Effector memory CD4-positive, alpha-beta T cell (primary cell): ENCODE data around the gene RIMS1.
"Not testable (repeated sequence)": the region's sequence is repeated elsewhere in the genome, so short reads cannot be mapped to it uniquely, and the experiment has no call there.

Source experiments
- DNase-seq, 3 donors: peaks; one replicate each; pipeline ENCODE4 v3.0.0-alpha.2; 2020
- H3K27ac ChIP-seq: 2 replicates; pipeline ENCODE4 v1.7.0; 2013; ENCODE audit warnings: mild to moderate bottlenecking, low read length, moderate library complexity; ENCODE audit not compliant: insufficient read depth, poor library complexity, severe bottlenecking
- H3K27me3 ChIP-seq: replicated peaks from 2 replicates; pipeline ENCODE4 v1.7.0; 2013; ENCODE audit warnings: mild to moderate bottlenecking, low read length; ENCODE audit not compliant: insufficient read depth, control insufficient read depth, poor library complexity, severe bottlenecking
- H3K36me3 ChIP-seq: 2 replicates; pipeline ENCODE4 v1.7.0; 2013; ENCODE audit warnings: mild to moderate bottlenecking, low read length, moderate library complexity; ENCODE audit not compliant: control insufficient read depth, insufficient read depth
- H3K4me1 ChIP-seq: 2 replicates; pipeline ENCODE4 v1.7.0; 2013; ENCODE audit warnings: low read length, mild to moderate bottlenecking; ENCODE audit not compliant: control insufficient read depth, insufficient read depth, poor library complexity, severe bottlenecking
- H3K4me3 ChIP-seq: 2 replicates; pipeline ENCODE4 v1.7.0; 2013; ENCODE audit warnings: low read length, low read depth, mild to moderate bottlenecking; ENCODE audit not compliant: insufficient read depth, poor library complexity, severe bottlenecking
- H3K9me3 ChIP-seq: 2 replicates; pipeline ENCODE4 v1.7.0; 2013; ENCODE audit warnings: mild to moderate bottlenecking, low read length, moderate library complexity; ENCODE audit not compliant: control insufficient read depth

The RIMS1 gene

DNA sequence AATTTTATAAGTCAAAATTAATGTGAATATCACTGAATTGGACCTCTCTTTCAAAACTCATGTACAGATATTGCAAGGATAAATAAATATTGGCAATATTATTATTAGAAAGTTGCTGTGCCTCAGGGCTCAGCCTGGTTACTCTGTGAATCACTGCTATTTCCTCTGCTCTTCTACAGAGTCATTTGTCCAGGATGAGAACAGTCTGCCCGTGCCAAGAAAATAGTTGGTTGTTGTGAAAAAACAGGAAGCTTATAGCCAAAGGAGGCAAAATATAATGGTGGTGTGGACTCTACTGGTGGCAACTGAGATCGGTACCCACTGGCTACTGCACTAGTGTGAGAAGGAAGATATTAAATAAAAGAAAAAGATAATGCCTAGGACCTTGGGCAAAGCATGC lies 93.6 kb downstream of the RIMS1 start:
- Histone ChIP-seq H3K36me3 (no peaks in the 10 kb centered on the region), H3K27ac (no peak overlapping the region), H3K4me1 (no peaks in the 10 kb centered on the region), H3K4me3 (no peak overlapping the region), H3K27me3 (no peaks in the 10 kb centered on the region), H3K9me3 (no peaks in the 10 kb centered on the region)
- DNase-seq = no peak

DNA sequence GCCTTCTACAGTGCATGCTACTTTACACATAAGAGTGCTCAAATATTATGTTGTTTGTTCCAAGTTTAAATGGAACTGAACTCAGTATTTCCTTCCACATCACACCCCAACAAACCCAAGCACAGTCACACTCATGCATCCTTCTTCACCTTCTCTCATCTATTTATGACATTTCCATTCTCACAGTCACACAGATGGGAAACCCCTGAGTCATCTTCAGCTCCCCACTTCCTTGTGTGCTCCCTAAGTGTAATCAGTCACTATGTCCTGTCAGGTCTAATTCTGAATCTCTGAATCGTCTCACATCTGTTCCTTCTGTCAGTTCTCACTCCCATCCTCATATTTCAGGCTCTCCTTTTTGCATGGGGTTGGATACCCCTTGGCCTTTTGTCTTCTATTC lies 96.0 kb downstream of the RIMS1 start:
- H3K4me3 ChIP-seq = no peak overlapping the region
- DNase-seq = no peak

DNA sequence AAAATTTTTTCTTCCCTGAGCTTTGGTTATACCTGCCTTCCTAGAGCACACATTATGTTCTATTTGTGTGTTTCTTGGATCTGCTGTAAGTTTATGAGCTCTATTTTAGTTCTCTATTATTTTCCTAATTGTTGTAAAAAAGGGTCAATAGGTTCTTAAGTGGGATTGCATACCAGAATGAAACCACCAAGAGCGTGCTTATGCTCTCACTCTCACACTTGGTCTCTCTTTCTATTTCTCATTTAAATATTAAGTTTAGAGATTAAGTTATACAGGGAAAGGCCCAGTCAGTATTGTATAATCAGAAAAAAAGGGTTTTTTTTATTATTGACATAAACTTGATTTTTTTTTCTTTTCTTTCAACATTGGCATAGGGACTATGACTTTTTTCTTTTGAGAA lies 96.8 kb downstream of the RIMS1 start:
- H3K4me3 ChIP-seq = no peak overlapping the region
- no peaks in the 10 kb centered on the region for H3K36me3 ChIP-seq
- no peaks in the 10 kb centered on the region for H3K9me3 ChIP-seq
- H3K27me3 ChIP-seq = no peaks in the 10 kb centered on the region
- H3K27ac ChIP-seq = no peak overlapping the region
- H3K4me1 ChIP-seq = no peaks in the 10 kb centered on the region
- DNase-seq = no peak

More for the DNA sequence above, 96.0 kb downstream of the RIMS1 start:
- H3K27ac ChIP-seq = no peak overlapping the region
- H3K27me3 ChIP-seq = no peaks in the 10 kb centered on the region
- H3K4me1 ChIP-seq = no peaks in the 10 kb centered on the region
- no peaks in the 10 kb centered on the region for H3K9me3 ChIP-seq
- H3K36me3 ChIP-seq = no peaks in the 10 kb centered on the region

DNA sequence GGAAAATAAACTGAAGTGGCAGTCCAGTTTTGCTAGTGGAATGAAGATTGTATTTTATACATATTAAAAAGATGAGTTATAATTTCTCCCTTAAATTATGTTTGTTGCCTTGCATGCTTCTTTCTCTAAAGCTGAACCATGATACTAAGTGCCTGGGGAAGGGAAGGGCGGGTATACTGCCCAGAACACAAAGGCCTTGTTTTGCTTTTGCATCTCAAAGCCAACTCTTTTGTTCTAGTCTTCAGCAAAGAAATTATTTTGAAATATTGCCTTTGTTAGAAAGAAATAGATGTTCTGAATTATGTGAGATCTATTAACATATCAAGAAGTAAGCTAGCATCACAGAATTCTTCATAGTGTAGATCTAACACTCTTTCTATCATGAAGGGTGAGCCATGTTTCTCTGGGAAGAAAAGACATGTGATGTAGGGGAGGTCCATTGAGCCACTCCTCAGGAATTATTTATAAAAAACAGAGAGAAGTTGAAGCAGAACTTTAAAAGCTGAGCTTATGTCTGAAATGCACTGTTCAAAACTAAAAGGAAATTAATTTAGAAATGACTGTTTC lies 108.4 kb downstream of the RIMS1 start:
- no peaks in the 10 kb centered on the region for H3K4me1 ChIP-seq
- no peak for DNase-seq
- no peaks in the 10 kb centered on the region for H3K27me3 ChIP-seq
- no peaks in the 10 kb centered on the region for H3K36me3 ChIP-seq
- H3K9me3 ChIP-seq = no peaks in the 10 kb centered on the region
- no peak overlapping the region for H3K27ac ChIP-seq
- H3K4me3 ChIP-seq = no peak overlapping the region

DNA sequence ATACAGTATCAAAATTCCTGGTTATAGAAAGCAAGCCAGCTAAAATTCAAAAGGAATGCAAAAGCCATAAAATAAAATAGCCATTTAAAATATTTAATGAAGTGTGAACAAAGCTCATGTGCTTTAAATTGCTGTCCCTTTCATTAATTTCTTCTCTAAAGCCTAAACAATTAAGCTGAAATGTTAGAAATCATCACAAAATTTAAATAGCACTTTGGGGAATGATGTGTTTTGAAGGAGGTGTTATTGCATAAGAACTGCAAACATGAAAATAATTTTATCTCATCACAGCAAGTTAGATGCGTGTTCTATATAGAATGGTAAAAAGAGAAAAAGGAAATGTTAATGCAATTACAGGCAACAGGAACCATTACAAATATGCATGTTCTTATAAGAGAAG lies 111.0 kb downstream of the RIMS1 start:
- H3K9me3 ChIP-seq = no peaks in the 10 kb centered on the region
- no peaks in the 10 kb centered on the region for H3K36me3 ChIP-seq
- no peaks in the 10 kb centered on the region for H3K27me3 ChIP-seq
- no peak overlapping the region for H3K4me3 ChIP-seq
- H3K4me1 ChIP-seq = no peaks in the 10 kb centered on the region
- no peak for DNase-seq
- H3K27ac ChIP-seq = no peak overlapping the region

DNA sequence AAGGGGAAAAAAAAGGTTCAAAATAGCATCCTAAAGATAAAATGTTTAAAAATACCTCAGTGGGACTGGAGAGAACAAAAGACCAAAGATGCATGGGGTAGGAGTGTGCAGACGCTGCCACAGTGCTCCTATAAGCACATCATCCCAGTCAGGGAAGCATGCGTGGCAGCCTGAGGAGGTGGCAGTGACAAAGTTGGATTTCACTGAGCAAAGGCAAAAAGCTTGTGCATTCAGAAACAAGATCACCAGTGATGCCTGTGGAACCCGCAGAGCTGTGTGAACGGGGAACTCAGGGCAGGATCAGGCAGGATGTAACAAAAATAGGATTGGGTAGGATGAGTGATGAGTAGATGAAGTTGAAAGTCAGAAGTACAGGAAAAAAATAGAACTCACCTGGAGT lies 116.1 kb downstream of the RIMS1 start:
- no peaks in the 10 kb centered on the region for H3K9me3 ChIP-seq
- no peak overlapping the region for H3K27ac ChIP-seq
- H3K4me3 ChIP-seq = no peak overlapping the region
- H3K36me3 ChIP-seq = no peaks in the 10 kb centered on the region
- H3K27me3 ChIP-seq = no peaks in the 10 kb centered on the region
- H3K4me1 ChIP-seq = no peaks in the 10 kb centered on the region
- DNase-seq = no peak

DNA sequence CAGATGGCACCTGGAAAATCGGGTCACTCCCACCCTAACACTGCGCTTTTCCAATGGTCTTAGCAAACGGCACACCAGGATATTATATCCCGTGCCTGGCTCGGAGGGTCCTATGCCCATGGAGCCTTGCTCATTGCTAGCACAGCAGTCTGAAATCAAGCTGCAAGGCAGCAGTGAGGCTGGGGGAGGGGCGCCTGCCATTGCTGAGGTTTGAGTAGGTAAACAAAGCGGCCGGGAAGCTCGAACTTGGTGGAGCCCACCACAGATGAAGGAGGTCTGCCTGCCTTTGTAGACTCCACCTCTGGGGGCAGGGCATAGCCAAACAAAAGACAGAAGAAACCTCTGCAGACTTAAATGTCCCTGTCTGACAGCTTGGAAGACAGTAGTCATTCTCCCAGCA lies 120.2 kb downstream of the RIMS1 start:
- not testable (repeated sequence) for H3K36me3 ChIP-seq, H3K27ac ChIP-seq, H3K4me1 ChIP-seq, H3K4me3 ChIP-seq, H3K27me3 ChIP-seq, H3K9me3 ChIP-seq, DNase-seq

DNA sequence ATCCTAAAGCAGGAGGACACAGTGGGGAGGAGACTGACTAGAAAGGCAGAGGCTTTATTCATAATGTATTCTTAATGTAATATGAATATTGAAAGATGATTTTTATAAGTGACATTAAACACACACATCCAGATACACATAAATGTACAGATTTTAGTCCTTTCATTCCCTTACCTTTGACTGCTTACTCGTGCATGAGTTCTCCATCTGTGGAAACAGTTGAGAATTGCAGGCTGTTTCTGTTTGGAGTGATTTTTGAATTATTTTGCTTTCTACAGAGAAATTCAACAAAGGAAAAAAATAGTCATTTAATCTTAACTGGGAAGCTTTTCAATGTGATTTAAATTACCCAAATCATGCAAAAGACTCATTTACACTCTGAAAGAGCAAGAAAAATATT lies 136.5 kb downstream of the RIMS1 start:
- no peaks in the 10 kb centered on the region for H3K9me3 ChIP-seq
- H3K4me3 ChIP-seq = no peak overlapping the region
- DNase-seq = no peak
- H3K27ac ChIP-seq = no peak overlapping the region
- no peaks in the 10 kb centered on the region for H3K36me3 ChIP-seq
- no peaks in the 10 kb centered on the region for H3K4me1 ChIP-seq
- H3K27me3 ChIP-seq = no peaks in the 10 kb centered on the region

DNA sequence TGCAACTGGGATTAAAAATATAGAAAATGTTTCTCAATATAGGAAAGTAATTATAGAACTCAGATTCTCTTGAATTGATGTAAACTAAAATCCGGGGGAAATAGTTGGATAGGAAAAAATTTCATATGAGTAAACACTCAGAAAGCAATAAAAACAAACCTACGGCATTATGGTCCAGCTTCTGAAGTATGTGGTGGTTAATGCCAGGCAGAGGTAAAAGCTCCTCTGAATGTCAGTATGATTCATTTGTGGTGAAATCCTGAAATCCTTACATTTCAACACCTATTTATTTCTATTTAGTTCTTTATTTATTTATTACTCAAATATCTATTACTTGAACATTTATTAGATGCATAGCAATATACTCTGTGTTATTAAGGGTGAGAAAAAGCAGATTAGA lies 145.1 kb downstream of the RIMS1 start:
- H3K4me3 ChIP-seq = no peak overlapping the region
- no peaks in the 10 kb centered on the region for H3K4me1 ChIP-seq
- no peaks in the 10 kb centered on the region for H3K36me3 ChIP-seq
- no peak overlapping the region for H3K27ac ChIP-seq
- H3K27me3 ChIP-seq = no peaks in the 10 kb centered on the region
- H3K9me3 ChIP-seq = no peaks in the 10 kb centered on the region
- no peak for DNase-seq

DNA sequence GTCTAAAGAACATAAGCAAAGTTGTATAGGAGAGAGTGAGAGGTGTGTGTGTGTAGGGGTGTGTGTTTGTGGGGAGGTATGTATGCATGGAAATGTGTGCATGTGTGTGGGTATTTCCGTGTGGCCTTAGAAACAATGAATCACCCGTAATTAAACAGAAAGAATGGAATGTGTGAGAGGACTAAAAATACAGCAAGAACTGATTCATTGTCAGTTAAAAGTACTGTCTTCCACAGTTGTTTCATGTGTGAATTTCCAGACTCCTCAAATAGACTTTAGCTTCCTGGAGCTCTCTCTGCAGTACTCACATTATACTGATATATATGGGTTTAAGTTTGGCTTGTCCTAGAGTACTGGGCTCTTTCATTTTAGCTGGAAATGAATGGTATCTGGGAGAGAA lies 145.7 kb downstream of the RIMS1 start:
- no peak overlapping the region for H3K4me3 ChIP-seq
- no peaks in the 10 kb centered on the region for H3K9me3 ChIP-seq
- H3K27ac ChIP-seq = no peak overlapping the region
- no peaks in the 10 kb centered on the region for H3K27me3 ChIP-seq
- H3K4me1 ChIP-seq = no peaks in the 10 kb centered on the region
- H3K36me3 ChIP-seq = no peaks in the 10 kb centered on the region
- DNase-seq = no peak

DNA sequence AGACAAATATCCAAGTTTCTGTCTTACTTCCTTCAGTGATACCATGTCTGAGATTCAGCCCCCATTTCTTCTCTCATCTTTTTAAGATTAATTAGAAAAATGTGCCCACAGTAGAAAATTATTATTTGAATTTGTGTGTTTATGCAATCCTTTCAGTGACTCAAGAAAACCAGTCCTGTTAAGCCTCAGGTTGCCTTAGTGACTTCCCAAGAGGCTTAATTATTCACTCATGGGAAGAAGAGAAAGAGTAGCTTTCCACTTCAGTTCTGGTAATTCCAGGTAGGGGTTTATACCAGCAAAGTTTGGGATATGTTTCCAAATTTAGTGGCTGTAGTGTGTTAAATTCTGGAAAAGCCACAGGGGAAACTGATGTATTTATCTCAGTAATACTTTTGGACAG lies 149.1 kb downstream of the RIMS1 start:
- no peak for DNase-seq
- Histone ChIP-seq H3K27ac (no peak overlapping the region), H3K4me1 (no peaks in the 10 kb centered on the region), H3K9me3 (no peaks in the 10 kb centered on the region), H3K4me3 (no peak overlapping the region), H3K36me3 (no peaks in the 10 kb centered on the region), H3K27me3 (no peaks in the 10 kb centered on the region)
